ENCODE measurements around the gene DOK5.
"Not testable (repeated sequence)": the region's sequence is repeated elsewhere in the genome, so short reads cannot be mapped to it uniquely, and the experiment has no call there.

The DOK5 gene

DNA sequence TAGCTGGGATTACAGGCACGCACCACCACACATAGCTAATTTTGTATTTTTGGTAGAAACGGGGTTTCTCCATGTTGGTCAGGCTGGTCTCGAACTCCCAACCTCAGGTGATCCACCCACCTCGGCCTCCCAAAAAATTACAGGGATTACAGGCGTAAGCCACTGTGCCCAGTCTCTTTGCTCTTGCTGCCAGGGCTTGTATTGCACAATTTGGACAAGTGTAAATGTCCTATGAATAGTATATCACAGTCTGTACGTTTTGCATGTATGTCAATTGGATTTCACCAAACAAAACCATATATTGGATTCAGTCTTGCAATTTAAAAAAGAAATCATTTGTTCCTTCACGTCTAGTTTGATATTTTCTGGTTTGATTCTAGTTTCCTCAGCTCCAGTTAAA is 2.1 kb upstream of the DOK5 start:
- DNase-seq, result no peak

DNA sequence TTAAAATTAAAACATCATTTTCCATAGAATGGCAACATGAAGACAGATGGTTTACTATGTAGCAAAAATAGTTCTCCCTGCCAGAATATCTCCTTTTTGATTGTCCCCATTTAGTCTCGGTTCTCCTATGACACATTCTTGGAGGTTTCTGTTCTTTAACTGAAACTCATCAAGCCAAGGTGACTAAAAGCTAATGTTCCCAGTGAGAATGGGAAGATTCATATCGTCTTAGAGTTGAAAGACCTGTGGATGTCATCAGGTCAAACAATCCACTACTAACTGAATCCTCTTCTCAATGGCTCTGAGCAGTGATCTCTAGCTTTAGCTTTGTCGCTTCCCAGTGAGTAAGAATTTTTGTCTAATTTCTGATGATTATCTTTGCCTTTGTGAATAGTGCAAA is 1.3 kb upstream of the DOK5 start:
- no peak for DNase-seq

GRCh38 chr20:54474866-54475265 is 527 bp upstream of the DOK5 start:
- DNase-seq, result no peak

DNA sequence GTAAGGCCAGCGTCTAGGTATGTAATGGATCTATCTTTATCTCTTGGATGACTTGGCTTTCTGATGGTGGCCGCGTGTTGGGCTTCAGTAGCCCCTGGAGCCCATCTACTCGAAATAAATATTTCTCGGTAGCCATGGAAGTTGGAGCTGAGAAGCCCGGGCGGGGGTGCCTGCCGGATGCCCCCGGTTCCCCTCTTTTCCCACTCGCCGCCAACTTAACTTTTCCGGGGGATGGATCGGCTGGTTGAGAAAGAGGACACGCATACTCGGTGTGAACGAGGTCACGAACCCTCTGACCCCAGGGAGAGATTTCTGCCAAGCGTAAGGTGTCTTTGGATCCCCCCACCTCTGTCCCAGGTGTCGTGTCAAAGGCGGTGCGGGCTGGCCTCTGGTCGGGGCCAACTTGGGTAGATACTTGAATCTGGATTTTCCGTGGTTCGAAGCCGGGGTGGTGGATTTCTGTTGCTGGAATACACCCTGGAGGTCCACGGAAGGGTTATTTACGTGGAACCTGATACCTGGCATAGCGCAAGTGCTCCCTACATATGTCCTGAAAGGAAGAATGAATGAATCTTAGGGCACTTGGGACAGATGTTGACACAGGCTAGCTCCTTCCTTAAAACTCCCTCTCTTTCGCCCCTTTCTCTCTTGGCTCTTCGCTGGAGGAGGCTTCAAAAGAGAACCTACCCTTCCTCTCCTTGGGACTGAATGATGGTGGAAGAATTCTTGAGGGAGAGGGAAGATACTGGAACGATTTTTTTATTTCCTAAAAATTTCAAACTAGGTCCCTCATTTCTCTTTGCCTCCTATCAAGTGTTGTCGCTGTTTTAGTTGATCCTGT is 996 bp downstream of the DOK5 start:
- no peak for DNase-seq

DNA sequence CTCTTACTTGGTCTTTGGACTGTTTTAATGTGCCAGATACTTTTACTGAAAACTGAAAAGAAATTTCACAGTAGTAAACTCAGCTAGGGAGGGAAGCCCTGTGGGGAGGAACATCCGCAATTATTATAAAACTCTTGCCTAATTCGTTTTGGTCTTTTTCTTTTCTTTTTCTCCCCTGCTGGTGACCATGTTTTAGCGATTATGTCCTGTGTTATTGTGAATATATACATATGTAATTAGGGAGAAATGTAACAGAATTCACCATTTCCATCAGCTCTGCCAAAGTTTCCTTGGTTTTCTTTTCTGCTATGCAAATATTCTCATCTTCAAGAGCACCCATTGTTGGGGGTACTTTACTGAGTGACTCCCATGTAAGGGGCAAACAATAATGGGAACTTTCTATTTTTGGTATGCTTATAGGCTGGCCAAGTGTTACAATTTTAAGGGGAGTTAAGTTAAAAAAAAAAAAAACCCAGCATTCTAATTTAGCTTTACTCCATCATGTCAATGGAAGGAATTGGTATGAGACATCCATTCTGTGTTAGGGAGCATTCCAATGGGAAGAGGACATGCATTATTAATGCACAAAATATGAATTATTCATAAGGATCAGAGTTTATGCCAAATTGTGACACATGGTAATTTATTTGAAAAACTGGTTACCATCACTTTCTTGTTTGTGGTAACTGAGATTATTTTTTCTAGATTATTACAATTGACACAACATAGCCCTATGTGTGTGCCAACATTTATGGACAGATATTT is 2.0 kb downstream of the DOK5 start:
- DNase-seq, result no peak

GRCh38 chr20:54479138-54479906 is 3.9 kb downstream of the DOK5 start:
- no peak for DNase-seq

DNA sequence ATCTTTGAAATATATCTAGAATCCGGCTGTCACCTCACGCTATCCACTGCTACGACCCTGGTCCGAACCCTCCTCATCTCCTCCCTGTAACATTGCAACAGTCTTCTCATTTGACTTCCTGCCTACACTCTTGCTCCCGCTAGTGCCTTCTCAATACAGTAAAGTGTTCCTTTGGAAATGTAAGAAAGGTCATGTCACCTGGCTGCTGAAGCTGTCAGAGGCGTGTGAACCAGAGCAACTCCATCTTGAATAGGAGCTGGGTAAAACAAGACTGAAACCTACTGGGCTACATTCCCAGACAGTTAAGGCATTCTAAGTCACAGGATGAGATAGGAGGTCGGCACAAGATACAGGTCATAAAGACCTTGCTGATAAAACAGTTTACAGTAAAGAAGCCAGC is 4.5 kb downstream of the DOK5 start:
- not testable (repeated sequence) for DNase-seq

DNA sequence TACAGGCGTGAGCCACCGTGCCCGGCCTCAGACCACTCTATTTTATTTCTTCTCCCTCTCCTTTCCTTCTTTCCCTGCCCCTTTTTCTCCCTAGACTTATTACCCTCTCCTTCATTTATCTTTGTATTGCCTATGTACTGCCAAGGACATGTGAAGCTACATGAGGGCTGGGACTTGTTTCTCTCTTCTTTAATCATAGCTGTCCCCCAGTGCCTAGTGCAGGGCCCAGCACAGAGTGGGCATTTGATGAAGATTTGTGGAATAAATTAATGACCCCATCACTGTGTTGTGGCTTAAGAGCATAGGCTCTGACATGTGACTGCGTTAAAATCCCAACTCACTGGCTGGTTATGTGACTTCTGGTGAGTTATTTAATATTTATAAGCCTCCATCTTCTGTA is 6.0 kb downstream of the DOK5 start:
- DNase-seq, result no peak

GRCh38 chr20:54485631-54486030 is 10.2 kb downstream of the DOK5 start:
- no peak for DNase-seq

- DNase-seq, result no peak
Measured at GRCh38 chr20:54486585-54486984, 11.2 kb downstream of the DOK5 start.

DNA sequence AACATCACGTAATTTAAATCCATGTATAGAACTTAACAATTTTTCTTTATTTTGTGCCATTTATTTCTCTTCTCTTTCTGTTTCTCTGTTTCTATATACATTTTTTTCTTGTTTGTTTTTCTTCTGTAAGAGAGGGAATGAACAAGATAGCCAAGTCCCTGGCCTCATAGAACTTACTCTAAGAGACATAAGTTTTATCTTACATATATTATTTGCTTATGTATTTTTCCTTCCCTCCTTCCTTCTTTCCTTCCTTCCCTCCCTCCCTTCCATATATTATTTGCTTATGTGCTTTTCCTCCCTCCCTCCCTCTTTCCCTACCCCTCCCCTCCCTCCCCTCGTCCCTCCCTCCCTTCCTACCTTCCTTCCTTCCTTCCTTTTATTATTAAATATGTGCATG is 13.0 kb downstream of the DOK5 start:
- DNase-seq, result no peak

DNA sequence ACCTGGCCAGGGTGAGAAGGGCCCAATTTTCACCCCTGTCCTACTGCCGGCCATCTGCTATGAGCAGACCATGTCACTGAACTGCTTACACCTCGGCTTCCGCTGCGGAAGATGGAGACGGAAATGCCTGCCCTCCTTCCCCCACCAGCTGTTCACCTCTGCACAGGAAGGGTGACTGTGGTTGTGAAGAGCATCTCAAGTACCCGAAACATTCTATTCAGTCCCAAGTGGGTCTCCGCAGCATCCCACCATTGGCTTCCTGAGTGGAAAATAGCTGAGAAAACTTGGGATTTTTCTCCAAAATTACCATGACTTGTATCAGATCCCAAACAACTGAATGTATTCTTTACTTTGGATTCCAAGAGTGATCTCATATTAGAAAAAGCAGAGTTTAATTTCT is 16.1 kb downstream of the DOK5 start:
- no peak for DNase-seq

DNA sequence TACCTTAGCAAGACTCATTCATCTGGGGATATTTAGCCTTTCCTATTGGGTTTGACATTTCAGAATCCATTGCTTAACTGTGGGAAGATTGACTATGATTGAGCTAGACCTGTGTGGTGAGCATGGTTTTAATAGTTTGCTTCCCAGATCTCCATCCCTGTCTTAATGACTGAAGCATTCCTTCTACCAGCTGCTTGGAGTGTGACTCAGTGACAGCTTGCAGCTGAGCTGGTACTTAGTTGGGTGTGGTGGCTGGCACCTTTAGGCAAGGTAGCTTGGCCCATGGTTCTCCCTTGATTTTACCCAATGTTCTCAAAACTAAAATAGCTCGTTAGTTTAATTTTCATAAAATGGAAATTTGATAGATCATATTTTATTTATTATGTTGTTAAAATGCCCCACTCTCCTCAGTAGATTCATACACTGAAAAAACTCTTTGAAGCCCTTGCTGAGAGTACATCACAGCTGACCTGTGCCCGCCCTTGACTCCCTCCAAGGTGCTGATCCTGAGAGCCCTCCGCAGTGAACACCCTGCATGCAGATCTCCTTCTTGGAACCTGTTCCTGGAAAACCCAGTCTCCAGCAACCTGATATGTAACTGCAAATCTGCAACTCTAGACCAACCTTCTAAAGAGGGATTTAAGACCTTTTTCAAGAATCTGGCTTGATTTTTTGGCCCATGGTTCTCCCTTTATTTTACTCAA is 19.1 kb downstream of the DOK5 start:
- no peak for DNase-seq

GRCh38 chr20:54497931-54498718 is 22.7 kb downstream of the DOK5 start:
- DNase-seq, result no peak

GRCh38 chr20:54499111-54499510 is 23.7 kb downstream of the DOK5 start:
- DNase-seq, result no peak

- DNase-seq, result no peak
Measured at GRCh38 chr20:54502179-54502578, 26.8 kb downstream of the DOK5 start.

DNA sequence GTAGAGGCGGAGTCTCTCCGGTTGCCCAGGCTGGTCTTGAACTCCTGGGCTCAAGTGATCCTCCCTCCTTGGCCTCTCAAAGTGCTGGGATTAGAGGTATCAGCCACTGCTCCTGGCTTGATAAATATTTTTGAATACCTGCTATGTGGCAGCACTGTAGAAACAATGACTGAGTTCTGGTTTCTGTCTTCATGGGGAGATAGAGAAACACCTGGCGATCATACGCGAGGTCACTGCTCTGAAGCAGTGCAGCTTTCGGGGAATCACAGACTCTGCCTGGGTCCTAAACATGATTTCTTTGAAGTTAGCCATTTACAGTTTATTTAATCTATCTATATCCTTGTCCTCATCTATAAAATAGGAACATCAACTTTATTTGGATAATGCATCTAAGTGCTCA is 31.2 kb downstream of the DOK5 start:
- DNase-seq, result no peak

GRCh38 chr20:54510541-54511129 is 35.2 kb downstream of the DOK5 start:
- no peak for DNase-seq

DNA sequence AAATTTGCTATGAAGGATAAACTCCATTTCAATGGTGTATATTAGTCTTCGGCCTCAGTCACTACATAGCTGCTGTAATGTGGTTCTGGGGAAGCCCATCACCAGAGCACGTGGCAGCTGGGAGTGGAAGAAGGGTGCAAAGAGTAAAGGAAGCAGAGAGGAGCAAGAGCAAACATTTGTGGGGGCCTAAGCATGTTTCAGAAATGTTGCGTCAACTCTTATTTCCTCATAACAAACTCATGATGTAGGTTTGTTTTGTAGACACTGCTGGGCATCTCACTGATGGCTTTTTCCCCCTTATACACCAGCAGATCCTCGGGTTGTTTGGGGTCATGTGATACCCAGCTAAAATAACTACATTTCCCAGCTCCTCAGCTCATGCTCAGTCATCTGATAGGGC is 37.3 kb downstream of the DOK5 start:
- DNase-seq, result no peak

- DNase-seq, result no peak
Measured at GRCh38 chr20:54514028-54514607, 38.7 kb downstream of the DOK5 start.
